Upper lobe of left lung (tissue), 6 donors: Measurements from ENCODE around the gene KLF12. TPM values are rescaled to one million over a fixed set of nuclear protein-coding genes. Genes with fewer than 3 reads are reported as not detected.

Source experiments
- ATAC-seq, 2 donors: fragments of 200-7000 bp; cut with Tn5 transposase; one replicate each; pipeline ENCODE4 v1.9.1; 2022; ENCODE audit warnings: mild to moderate bottlenecking in 2 of 2, moderate library complexity in 2 of 2; ENCODE audit not compliant: low FRiP score in 2 of 2
- DNase-seq, 2 donors: peaks; one replicate each; pipeline ENCODE4 v3.0.0-alpha.2; 2019 to 2020
- H3K27ac ChIP-seq, 4 donors: fragments of 200-600 bp; sonication (generic); one replicate each; pipeline ENCODE4 v1.5.1; 2016 to 2019
- H3K27me3 ChIP-seq, 4 donors: fragments of 200-600 bp; sonication (generic); one replicate each; pipeline ENCODE4 v1.5.1; 2017 to 2019
- H3K36me3 ChIP-seq, 4 donors: fragments of 200-600 bp; sonication (generic); one replicate each; pipeline ENCODE4 v1.5.1; 2016 to 2019
- H3K4me1 ChIP-seq, 4 donors: fragments of 200-600 bp; sonication (generic); one replicate each; pipeline ENCODE4 v1.5.1; 2018 to 2019
- H3K4me3 ChIP-seq, 4 donors: fragments of 200-600 bp; sonication (generic); one replicate each; pipeline ENCODE4 v1.5.1; 2017 to 2019; ENCODE audit warnings: mild to moderate bottlenecking in 2 of 4, moderate library complexity in 1 of 4
- H3K9me3 ChIP-seq, 4 donors: fragments of 200-600 bp; sonication (generic); one replicate each; pipeline ENCODE4 v1.5.1; 2018 to 2019
- EP300 ChIP-seq, 4 donors: sonication (generic); formaldehyde crosslinking; IDR thresholded peaks; one replicate each; pipeline ENCODE4 v1.5.1; 2017; ENCODE audit warnings: antibody characterized with exemption in 4 of 4, control low read depth in 2 of 4
- POLR2A ChIP-seq, 4 donors: fragments of 450-650 bp; IDR thresholded peaks; one replicate each; pipeline ENCODE4 v1.5.1; 2016 to 2017; ENCODE audit warnings: antibody characterized with exemption in 4 of 4, mild to moderate bottlenecking in 2 of 4
- POLR2AphosphoS5 ChIP-seq, 2 donors: sonication (generic); formaldehyde crosslinking; IDR thresholded peaks; one replicate each; pipeline ENCODE4 v1.5.1; 2017; ENCODE audit warnings: antibody characterized with exemption in 2 of 2
- WGBS, 2 donors: methylation state at CpG; one replicate each; pipeline ENCODE4 v1.1.5; 2017 to 2018; 5-methylcytosine and 5-hydroxymethylcytosine counted together
- total RNA-seq, 6 donors: library from RNA; depleted of rRNA in 4 of 6; stranded (reverse); fragments of >200 nt in 4 of 6; gene quantifications; one replicate each; pipeline versions ENCODE4 v1.1.0 to v1.2.1, GENCODE V29; 2016 to 2021
- TF ChIP-seq, protein P1 (sequence below), 6 experiments: fragments of 450-650 bp in 4 of 6; fragments of 200-600 bp in 2 of 6; sonication (generic) in 2 of 6; IDR thresholded peaks; one replicate each; pipeline ENCODE4 v1.5.1; 2016 to 2019; ENCODE audit warnings: antibody characterized with exemption in 6 of 6
- donor health status: DM: no; HTN: no; CAD: no; lungs with moderate emphysema.
- donor health status: DM: no; HTN: yes; CAD: no; lungs with severe emphysema.

The KLF12 gene
- total RNA-seq, 6 donors from 2014 or later, result 3.1 to 10.1 (median 4.8) TPM

DNA sequence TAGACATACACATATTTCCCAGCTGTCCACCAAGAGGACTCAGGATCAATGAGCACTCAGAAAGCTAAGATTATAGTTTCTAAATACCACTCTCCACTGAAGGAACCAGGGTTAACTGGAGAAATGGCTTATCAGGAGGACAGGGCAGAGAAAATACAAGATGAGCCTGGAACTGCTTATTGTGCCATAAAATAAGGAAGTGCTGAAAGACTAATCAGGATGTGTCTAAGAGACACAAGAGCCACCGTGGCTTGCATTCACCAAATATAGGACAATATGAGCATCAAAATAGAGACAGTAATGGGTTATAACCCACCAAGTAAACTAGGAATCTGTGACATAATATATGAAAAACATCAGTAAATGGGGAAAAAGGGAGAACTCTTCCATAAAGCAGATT, 32.8 kb downstream of the KLF12 start:
- 60 to 63% methylated on average over 1 of the region's 1 CpG for WGBS, 2 donors
- DNase-seq, result no peak
- no peaks in the 10 kb centered on the region for H3K36me3 ChIP-seq
- H3K9me3 ChIP-seq, result no peaks in the 10 kb centered on the region
- ATAC-seq, result no peak
- no peak overlapping the region for H3K4me3 ChIP-seq
- H3K27ac ChIP-seq, result no peak overlapping the region
- H3K4me1 ChIP-seq, result no peaks in the 10 kb centered on the region
- no peaks in the 10 kb centered on the region for H3K27me3 ChIP-seq
- TF ChIP-seq EP300 (IDR thresholded peaks at IDR 0.05) (no peak), POLR2AphosphoS5 (IDR thresholded peaks at IDR 0.05) (no peak), POLR2A (IDR thresholded peaks at IDR 0.05) (no peak)
- TF ChIP-seq, protein P1, sequence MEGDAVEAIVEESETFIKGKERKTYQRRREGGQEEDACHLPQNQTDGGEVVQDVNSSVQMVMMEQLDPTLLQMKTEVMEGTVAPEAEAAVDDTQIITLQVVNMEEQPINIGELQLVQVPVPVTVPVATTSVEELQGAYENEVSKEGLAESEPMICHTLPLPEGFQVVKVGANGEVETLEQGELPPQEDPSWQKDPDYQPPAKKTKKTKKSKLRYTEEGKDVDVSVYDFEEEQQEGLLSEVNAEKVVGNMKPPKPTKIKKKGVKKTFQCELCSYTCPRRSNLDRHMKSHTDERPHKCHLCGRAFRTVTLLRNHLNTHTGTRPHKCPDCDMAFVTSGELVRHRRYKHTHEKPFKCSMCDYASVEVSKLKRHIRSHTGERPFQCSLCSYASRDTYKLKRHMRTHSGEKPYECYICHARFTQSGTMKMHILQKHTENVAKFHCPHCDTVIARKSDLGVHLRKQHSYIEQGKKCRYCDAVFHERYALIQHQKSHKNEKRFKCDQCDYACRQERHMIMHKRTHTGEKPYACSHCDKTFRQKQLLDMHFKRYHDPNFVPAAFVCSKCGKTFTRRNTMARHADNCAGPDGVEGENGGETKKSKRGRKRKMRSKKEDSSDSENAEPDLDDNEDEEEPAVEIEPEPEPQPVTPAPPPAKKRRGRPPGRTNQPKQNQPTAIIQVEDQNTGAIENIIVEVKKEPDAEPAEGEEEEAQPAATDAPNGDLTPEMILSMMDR (IDR thresholded peaks at IDR 0.05), result no peak

DNA sequence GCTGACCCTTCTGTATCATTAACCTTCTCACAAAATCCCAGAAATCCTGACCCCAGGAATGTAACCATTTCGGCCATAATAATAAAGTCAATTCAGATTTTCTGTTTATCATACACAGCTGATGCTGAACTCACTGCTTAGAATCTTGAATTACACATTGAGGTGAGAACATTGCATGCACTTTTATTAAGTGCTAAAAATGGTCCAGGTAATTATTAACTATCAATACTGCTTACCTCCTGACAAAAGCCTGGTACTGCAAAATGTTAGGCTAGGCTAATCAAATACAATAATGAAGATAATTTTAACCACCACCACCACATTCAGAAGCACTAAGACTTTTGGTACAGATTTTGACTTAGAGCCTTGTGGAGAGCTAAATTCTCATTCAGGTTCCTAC, 36.1 kb downstream of the KLF12 start:
- H3K36me3 ChIP-seq, result no peaks in the 10 kb centered on the region

DNA sequence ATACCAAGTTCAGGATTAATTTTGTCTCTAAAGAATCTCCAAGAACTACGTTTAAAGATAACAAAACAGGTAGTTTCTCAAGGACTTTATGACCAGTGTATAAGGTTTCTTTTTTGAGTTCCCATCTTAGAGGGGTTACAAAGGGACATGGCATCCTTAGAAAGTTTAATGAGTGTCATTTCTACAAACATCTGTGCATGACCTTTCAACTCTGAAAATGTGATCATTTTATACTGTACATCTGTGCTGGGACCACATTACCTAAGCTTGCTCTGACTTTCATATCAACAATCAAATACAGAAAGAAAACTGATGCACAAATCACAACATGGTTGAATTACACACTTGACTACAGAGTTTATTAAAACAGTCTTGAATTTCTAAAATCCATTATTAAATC, 37.1 kb downstream of the KLF12 start:
- DNase-seq (no peak), ATAC-seq (no peak)
- Histone ChIP-seq H3K36me3 (no peaks in the 10 kb centered on the region), H3K27ac (no peak overlapping the region), H3K9me3 (no peaks in the 10 kb centered on the region), H3K27me3 (no peaks in the 10 kb centered on the region), H3K4me1 (peaks cover 0 to 7% (median 0%) of the 10 kb centered on the region in 4 donors), H3K4me3 (no peak overlapping the region)
- no peak for TF ChIP-seq POLR2A (IDR thresholded peaks at IDR 0.05)
- TF ChIP-seq EP300 (IDR thresholded peaks at IDR 0.05), result no peak
- WGBS, 2 donors, result 77 to 80% methylated on average over 1 of the region's 1 CpG

More for the DNA sequence above, 36.1 kb downstream of the KLF12 start:
- no peak for TF ChIP-seq POLR2A (IDR thresholded peaks at IDR 0.05)
- Histone ChIP-seq H3K4me1 (no peaks in the 10 kb centered on the region), H3K9me3 (no peaks in the 10 kb centered on the region), H3K27ac (no peak overlapping the region), H3K4me3 (no peak overlapping the region), H3K27me3 (no peaks in the 10 kb centered on the region)
- DNase-seq (no peak), ATAC-seq (no peak)
- 90 to 94% methylated on average over 1 of the region's 1 CpG for WGBS, 2 donors

DNA sequence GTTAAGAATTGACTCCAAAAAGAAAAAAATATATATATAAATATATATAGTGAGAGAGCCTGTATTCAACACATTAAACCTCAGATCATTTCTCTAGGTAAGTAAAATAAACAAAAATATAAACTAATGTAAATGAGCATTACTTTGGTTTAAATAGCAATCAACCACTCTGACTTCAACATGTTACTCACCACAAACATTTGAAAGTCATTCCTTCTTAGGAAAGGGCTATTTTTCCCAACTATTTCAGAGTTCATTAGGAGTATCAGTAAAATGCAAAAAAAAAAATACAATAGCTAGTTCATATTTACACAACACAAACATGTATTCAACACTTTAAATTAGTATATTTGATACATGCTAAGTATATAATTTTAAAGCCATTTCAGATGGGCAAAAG, 40.5 kb downstream of the KLF12 start:
- H3K27ac ChIP-seq, result no peak overlapping the region
- DNase-seq (no peak), ATAC-seq (no peak)
- H3K9me3 ChIP-seq, result no peaks in the 10 kb centered on the region
- H3K36me3 ChIP-seq, result no peaks in the 10 kb centered on the region
- TF ChIP-seq POLR2AphosphoS5 (IDR thresholded peaks at IDR 0.05) (no peak), POLR2A (IDR thresholded peaks at IDR 0.05) (no peak)
- TF ChIP-seq, protein P1 (IDR thresholded peaks at IDR 0.05), result no peak
- no peaks in the 10 kb centered on the region for H3K27me3 ChIP-seq
- H3K4me1 ChIP-seq, result peaks cover 0 to 7% (median 0%) of the 10 kb centered on the region in 4 donors
- H3K4me3 ChIP-seq, result no peak overlapping the region

DNA sequence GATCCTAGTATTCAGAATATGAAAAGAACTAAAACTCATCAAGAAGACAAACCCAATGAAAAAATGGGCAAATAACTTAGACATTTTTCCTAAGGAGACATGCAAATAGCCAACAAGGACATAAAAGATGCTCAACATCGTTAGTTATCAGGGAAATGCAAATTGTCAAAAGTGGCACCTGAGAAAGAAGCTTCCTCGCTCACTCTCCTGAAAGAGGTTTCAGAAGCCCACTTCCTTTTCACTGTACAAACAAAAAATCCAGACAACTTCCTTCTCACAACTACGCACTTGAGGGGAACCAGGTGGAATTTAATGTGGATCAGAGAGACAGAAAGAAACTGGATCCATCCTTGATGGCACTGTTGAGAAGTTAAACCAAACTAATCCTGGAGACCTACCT, 41.5 kb downstream of the KLF12 start:
- 45 to 50% methylated on average over 3 of the region's 3 CpGs for WGBS, 2 donors

More for the DNA sequence above, 41.5 kb downstream of the KLF12 start:
- no peak for ATAC-seq
- Histone ChIP-seq H3K27me3 (no peaks in the 10 kb centered on the region), H3K4me1 (peaks cover 0 to 7% (median 1%) of the 10 kb centered on the region in 4 donors), H3K9me3 (no peaks in the 10 kb centered on the region), H3K27ac (no peak overlapping the region), H3K4me3 (no peak overlapping the region), H3K36me3 (no peaks in the 10 kb centered on the region)
- DNase-seq, result no peak
- no peak for TF ChIP-seq POLR2AphosphoS5 (IDR thresholded peaks at IDR 0.05)
- TF ChIP-seq, protein P1 (IDR thresholded peaks at IDR 0.05), result no peak
- TF ChIP-seq EP300 (IDR thresholded peaks at IDR 0.05), result no peak
- TF ChIP-seq POLR2A (IDR thresholded peaks at IDR 0.05), result no peak
